ENCODE data around the gene CNRIP1. TPM values are rescaled to one million over a fixed set of nuclear protein-coding genes. Genes with fewer than 3 reads are reported as not detected.
A peak's percentile ranks its signal among the peaks of the same experiment; 100 is the strongest.

The CNRIP1 gene
- total RNA-seq, 1 donor from 2014 or later: 8.0 TPM

DNA sequence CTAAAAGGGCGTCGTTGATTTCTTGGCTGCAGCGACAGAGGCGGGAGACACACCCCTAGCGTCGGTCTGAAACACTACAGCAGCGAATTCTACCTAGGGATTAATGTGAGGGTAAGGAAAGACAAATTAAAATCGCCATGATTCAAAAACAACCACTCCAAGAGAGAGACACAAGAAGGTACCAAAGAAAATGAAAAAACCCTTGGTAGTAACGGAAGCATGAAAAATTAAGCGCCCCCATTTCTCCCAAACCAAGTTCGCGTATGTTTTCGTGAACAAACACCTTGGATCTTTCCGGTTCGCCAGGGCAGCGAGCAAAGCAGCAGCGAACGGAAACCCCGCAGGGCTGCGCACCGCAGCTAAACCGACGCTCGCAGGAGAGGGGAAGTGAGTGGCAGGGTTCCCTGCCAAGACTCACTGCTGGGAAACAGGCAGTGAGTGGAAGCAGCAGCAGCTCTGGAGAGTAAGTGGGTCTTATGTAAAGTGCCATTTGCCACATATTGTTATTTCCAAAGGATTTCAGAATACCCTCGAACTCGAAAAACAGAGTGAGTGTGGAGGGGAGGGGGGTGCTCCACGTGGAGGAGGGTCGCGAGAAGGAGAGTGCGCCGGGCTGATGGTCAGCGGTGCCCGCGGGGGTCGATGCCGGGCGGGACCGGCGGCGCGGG, 68.4 kb downstream of the CNRIP1 start:
- peak overlapping the region; percentile 97 for H3K27ac ChIP-seq (replicated peaks)
- peak overlapping the region; percentile 85 for H3K4me3 ChIP-seq
- H3K4me1 ChIP-seq: peaks cover 67% of the 10 kb centered on the region
- peak; percentile 83 for TF ChIP-seq CTCF (IDR thresholded peaks at IDR 0.05; ENCODE audit: borderline replicate concordance)
- peak; percentile 53 for DNase-seq
- intact Hi-C loops (cut with micrococcal nuclease): no loop called here
- no peaks in the 10 kb centered on the region for H3K36me3 ChIP-seq
- H3K9me3 ChIP-seq (replicated peaks): no peaks in the 10 kb centered on the region
- no peaks in the 10 kb centered on the region for H3K27me3 ChIP-seq (ENCODE audit: low read depth)

- TF ChIP-seq CTCF (IDR thresholded peaks at IDR 0.05; ENCODE audit: borderline replicate concordance): no peak
- peak overlapping the region; percentile 97 for H3K27ac ChIP-seq (replicated peaks)
- peaks cover 73% of the 10 kb centered on the region for H3K4me1 ChIP-seq
- H3K9me3 ChIP-seq (replicated peaks): no peaks in the 10 kb centered on the region
- H3K36me3 ChIP-seq: no peaks in the 10 kb centered on the region
- peak overlapping the region; percentile 85 for H3K4me3 ChIP-seq
- no peaks in the 10 kb centered on the region for H3K27me3 ChIP-seq (ENCODE audit: low read depth)
- DNase-seq: no peak
- intact Hi-C loops (cut with micrococcal nuclease): no loop called here
These were observed 69.0 kb downstream of the CNRIP1 start for GRCh38 chr2:68250652-68251186.

GRCh38 chr2:68250196-68250595, 69.6 kb downstream of the CNRIP1 start:
- Histone ChIP-seq H3K4me1 (peaks cover 77% of the 10 kb centered on the region), H3K9me3 (replicated peaks) (no peaks in the 10 kb centered on the region), H3K36me3 (no peaks in the 10 kb centered on the region), H3K4me3 (peak overlapping the region; percentile 85), H3K27ac (replicated peaks) (peak overlapping the region; percentile 97), H3K27me3 (ENCODE audit: low read depth) (no peaks in the 10 kb centered on the region)
- no peak for TF ChIP-seq CTCF (IDR thresholded peaks at IDR 0.05; ENCODE audit: borderline replicate concordance)
- intact Hi-C loops (cut with micrococcal nuclease): no loop called here
- DNase-seq: no peak

DNA sequence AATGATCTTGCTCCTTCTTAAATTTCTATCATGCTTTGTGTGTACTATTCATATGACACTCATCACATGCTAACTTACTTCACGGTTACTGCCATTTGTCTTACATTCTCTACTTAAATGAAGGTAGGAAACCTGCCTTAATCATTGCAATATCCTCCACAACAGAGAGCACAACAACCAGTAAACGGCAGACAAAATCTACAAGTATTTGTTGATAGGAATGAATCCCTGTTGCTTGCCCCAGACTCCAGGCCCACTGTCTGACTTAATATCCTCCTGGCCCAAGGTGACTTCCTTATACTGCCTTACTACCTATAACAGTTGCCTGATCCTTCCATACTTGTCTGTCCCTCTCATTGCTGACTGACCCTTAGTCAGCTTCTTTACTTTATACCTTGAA, 70.9 kb downstream of the CNRIP1 start:
- Histone ChIP-seq H3K4me1 (peaks cover 78% of the 10 kb centered on the region), H3K27me3 (ENCODE audit: low read depth) (no peaks in the 10 kb centered on the region), H3K27ac (replicated peaks) (no peak overlapping the region), H3K9me3 (replicated peaks) (no peaks in the 10 kb centered on the region), H3K36me3 (no peaks in the 10 kb centered on the region), H3K4me3 (no peak overlapping the region)
- intact Hi-C loops (cut with micrococcal nuclease): no loop called here
- DNase-seq: no peak
- TF ChIP-seq CTCF (IDR thresholded peaks at IDR 0.05; ENCODE audit: borderline replicate concordance): no peak

DNA sequence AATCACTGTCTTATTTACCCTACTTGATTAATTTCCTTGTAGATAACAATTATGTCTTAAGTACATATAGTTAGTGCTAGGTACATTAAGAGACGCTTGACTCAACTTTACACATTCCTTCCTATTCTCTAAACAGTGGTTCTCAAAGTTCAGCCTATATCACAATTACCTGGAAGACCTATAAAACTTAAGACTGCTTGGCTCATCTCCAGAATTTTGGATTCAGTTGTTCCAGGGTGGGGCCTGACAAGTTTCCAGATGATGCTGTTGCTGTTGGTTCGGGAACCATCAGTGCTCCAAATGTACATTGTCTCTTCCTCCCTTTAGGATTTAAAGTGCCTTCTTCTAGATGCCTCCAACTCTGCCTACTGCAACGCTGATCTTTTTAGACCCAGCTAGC, 71.4 kb downstream of the CNRIP1 start:
- TF ChIP-seq CTCF (IDR thresholded peaks at IDR 0.05; ENCODE audit: borderline replicate concordance): no peak
- no peak for DNase-seq
- Histone ChIP-seq H3K9me3 (replicated peaks) (no peaks in the 10 kb centered on the region), H3K36me3 (no peaks in the 10 kb centered on the region), H3K27me3 (ENCODE audit: low read depth) (no peaks in the 10 kb centered on the region), H3K4me1 (peaks cover 76% of the 10 kb centered on the region), H3K27ac (replicated peaks) (no peak overlapping the region), H3K4me3 (no peak overlapping the region)
- intact Hi-C loops (cut with micrococcal nuclease): no loop called here

Data from left ventricle myocardium inferior (tissue), 1 donor.